Mucosa of rectum (tissue), 2 donors: ENCODE data around the gene CCDC185.

Experiments
- H3K27ac ChIP-seq, 2 donors: one replicate each; pipeline ENCODE4 v1.7.0; 2013; ENCODE audit warnings: inconsistent platforms in 2 of 2, low read depth in 2 of 2, low read length in 2 of 2
- H3K27me3 ChIP-seq, 2 donors: one replicate each; pipeline ENCODE4 v1.7.0; 2013; ENCODE audit warnings: low read length in 2 of 2; ENCODE audit not compliant: control insufficient read depth in 2 of 2, insufficient read depth in 2 of 2
- H3K36me3 ChIP-seq, 2 donors: one replicate each; pipeline ENCODE4 v1.7.0; 2013; ENCODE audit warnings: low read length in 2 of 2; ENCODE audit not compliant: control insufficient read depth in 2 of 2, insufficient read depth in 2 of 2
- H3K4me1 ChIP-seq, 2 donors: one replicate each; pipeline ENCODE4 v1.7.0; 2013; ENCODE audit warnings: low read length in 2 of 2, mild to moderate bottlenecking in 1 of 2; ENCODE audit not compliant: control insufficient read depth in 2 of 2, insufficient read depth in 2 of 2
- H3K4me3 ChIP-seq, 2 donors: one replicate each; pipeline ENCODE4 v1.7.0; 2013; ENCODE audit warnings: low read length in 2 of 2
- H3K9ac ChIP-seq, 2 donors: one replicate each; pipeline ENCODE4 v1.7.0; 2013; ENCODE audit warnings: low read length in 2 of 2, low read depth in 1 of 2, mild to moderate bottlenecking in 1 of 2
- H3K9me3 ChIP-seq, 2 donors: one replicate each; pipeline ENCODE4 v1.7.0; 2013; ENCODE audit warnings: low read length in 2 of 2; ENCODE audit not compliant: control insufficient read depth in 2 of 2
- donor health status: healthy.
- donor health status: Normal muscosa, but diverticular disease.

CCDC185 gene

GRCh38 chr1:223425550-223425949 is 32.3 kb downstream of the CCDC185 start:
- no peak overlapping the region for H3K27ac ChIP-seq
- H3K4me1 ChIP-seq: no peaks in the 10 kb centered on the region
- no peaks in the 10 kb centered on the region for H3K27me3 ChIP-seq
- no peak overlapping the region for H3K4me3 ChIP-seq
- H3K36me3 ChIP-seq: no peaks in the 10 kb centered on the region
- no peak overlapping the region for H3K9ac ChIP-seq
- H3K9me3 ChIP-seq: no peaks in the 10 kb centered on the region

- Histone ChIP-seq H3K4me1 (no peaks in the 10 kb centered on the region), H3K27ac (no peak overlapping the region), H3K9ac (no peak overlapping the region), H3K4me3 (no peak overlapping the region), H3K9me3 (no peaks in the 10 kb centered on the region), H3K36me3 (no peaks in the 10 kb centered on the region), H3K27me3 (no peaks in the 10 kb centered on the region)
These were observed 33.7 kb downstream of the CCDC185 start for GRCh38 chr1:223426936-223427335.

- Histone ChIP-seq H3K9ac (no peak overlapping the region), H3K27ac (no peak overlapping the region), H3K9me3 (no peaks in the 10 kb centered on the region), H3K36me3 (no peaks in the 10 kb centered on the region), H3K4me1 (no peaks in the 10 kb centered on the region), H3K27me3 (no peaks in the 10 kb centered on the region), H3K4me3 (no peak overlapping the region)
These were observed 36.1 kb downstream of the CCDC185 start for GRCh38 chr1:223429313-223429731.

GRCh38 chr1:223429821-223430220 is 36.6 kb downstream of the CCDC185 start:
- Histone ChIP-seq H3K4me1 (no peaks in the 10 kb centered on the region), H3K27ac (no peak overlapping the region), H3K4me3 (no peak overlapping the region), H3K36me3 (no peaks in the 10 kb centered on the region), H3K27me3 (no peaks in the 10 kb centered on the region), H3K9me3 (no peaks in the 10 kb centered on the region), H3K9ac (no peak overlapping the region)

- Histone ChIP-seq H3K27me3 (no peaks in the 10 kb centered on the region), H3K9me3 (no peaks in the 10 kb centered on the region), H3K27ac (no peak overlapping the region), H3K4me3 (no peak overlapping the region), H3K4me1 (no peaks in the 10 kb centered on the region), H3K9ac (no peak overlapping the region), H3K36me3 (no peaks in the 10 kb centered on the region)
These were observed 37.0 kb downstream of the CCDC185 start for GRCh38 chr1:223430236-223430635.

- Histone ChIP-seq H3K4me1 (no peaks in the 10 kb centered on the region), H3K9me3 (no peaks in the 10 kb centered on the region), H3K4me3 (no peak overlapping the region), H3K27ac (no peak overlapping the region), H3K36me3 (no peaks in the 10 kb centered on the region), H3K9ac (no peak overlapping the region), H3K27me3 (no peaks in the 10 kb centered on the region)
These were observed 43.9 kb downstream of the CCDC185 start for GRCh38 chr1:223437151-223437550.

- H3K9me3 ChIP-seq: no peaks in the 10 kb centered on the region
- no peak overlapping the region for H3K4me3 ChIP-seq
- no peak overlapping the region for H3K27ac ChIP-seq
- H3K36me3 ChIP-seq: no peaks in the 10 kb centered on the region
- H3K9ac ChIP-seq: no peak overlapping the region
- no peaks in the 10 kb centered on the region for H3K4me1 ChIP-seq
- H3K27me3 ChIP-seq: no peaks in the 10 kb centered on the region
These were observed 50.2 kb downstream of the CCDC185 start for GRCh38 chr1:223443397-223443796.

GRCh38 chr1:223444411-223444810 is 51.2 kb downstream of the CCDC185 start:
- Histone ChIP-seq H3K36me3 (no peaks in the 10 kb centered on the region), H3K27ac (no peak overlapping the region), H3K27me3 (no peaks in the 10 kb centered on the region), H3K9me3 (no peaks in the 10 kb centered on the region), H3K4me3 (no peak overlapping the region), H3K9ac (no peak overlapping the region), H3K4me1 (no peaks in the 10 kb centered on the region)
